Neural crest cell (in vitro differentiated cells): ENCODE measurements around the gene YIF1B. TPM values are rescaled to one million over a fixed set of nuclear protein-coding genes. Genes with fewer than 3 reads are reported as not detected.
A peak's percentile ranks its signal among the peaks of the same experiment; 100 is the strongest.

ENCODE experiments used
- DNase-seq: peaks from one replicate; pipeline ENCODE4 v3.0.0; 2021; ENCODE audit warnings: low read depth, mixed read lengths, low spot score
- H3K27ac Mint-ChIP-seq: one replicate; pipeline ENCODE4 v1.8.0; 2021; ENCODE audit warnings: mild to moderate bottlenecking, mixed read lengths; ENCODE audit not compliant: unreplicated experiment
- H3K27me3 Mint-ChIP-seq: 2 replicates; pipeline ENCODE4 v1.8.0; 2021; ENCODE audit warnings: low read depth, mild to moderate bottlenecking, mixed read lengths
- H3K36me3 Mint-ChIP-seq: 2 replicates; pipeline ENCODE4 v1.8.0; 2021; ENCODE audit warnings: low read depth, mild to moderate bottlenecking, mixed read lengths
- H3K4me1 Mint-ChIP-seq: 2 replicates; pipeline ENCODE4 v1.8.0; 2021; ENCODE audit warnings: mixed read lengths
- H3K4me3 Mint-ChIP-seq: one replicate; pipeline ENCODE4 v1.8.0; 2021; ENCODE audit warnings: mild to moderate bottlenecking, mixed read lengths
- H3K9me3 Mint-ChIP-seq: 2 replicates; pipeline ENCODE4 v1.8.0; 2021; ENCODE audit warnings: mixed read lengths
- total RNA-seq: library from RNA; stranded (reverse); gene quantifications from 2 replicates; pipeline ENCODE4 v1.2.1, GENCODE V29; 2021
- TF ChIP-seq, protein P1 (sequence below): fragments of 200-600 bp; sonication (generic); conservative IDR thresholded peaks from 2 replicates; pipeline ENCODE4 v1.5.0; 2021; ENCODE audit warnings: antibody characterized with exemption, mild to moderate bottlenecking

Gene YIF1B
- total RNA-seq, 1 donor from 2014 or later = 45.7 TPM

DNA sequence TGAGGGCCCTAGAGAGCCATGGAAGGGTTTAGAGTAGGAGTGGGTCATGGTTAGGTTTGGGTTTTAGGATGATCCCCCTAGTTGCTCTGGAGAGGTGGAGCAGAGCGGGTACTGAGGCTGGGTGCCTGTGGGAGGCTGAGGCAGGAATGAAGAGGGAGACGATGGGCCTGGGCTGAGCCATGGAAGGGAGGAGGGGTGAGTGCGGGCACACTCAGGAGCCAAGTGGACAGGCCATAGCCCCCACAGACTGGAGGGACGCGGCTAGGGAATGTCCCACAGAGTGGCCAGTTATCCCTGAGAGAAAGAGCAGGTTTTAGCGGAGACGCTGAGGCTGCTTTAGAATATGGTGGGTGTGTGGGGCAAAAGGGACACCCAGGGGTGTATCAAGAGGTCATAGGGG, 13.9 kb upstream of the YIF1B start:
- no peak for DNase-seq
- Mint-ChIP-seq H3K4me1 (no peaks in the 10 kb centered on the region), H3K36me3 (no peaks in the 10 kb centered on the region), H3K4me3 (no peak overlapping the region), H3K27me3 (peaks cover 6% of the 10 kb centered on the region), H3K27ac (no peak overlapping the region), H3K9me3 (no peaks in the 10 kb centered on the region)
- TF ChIP-seq, protein P1, sequence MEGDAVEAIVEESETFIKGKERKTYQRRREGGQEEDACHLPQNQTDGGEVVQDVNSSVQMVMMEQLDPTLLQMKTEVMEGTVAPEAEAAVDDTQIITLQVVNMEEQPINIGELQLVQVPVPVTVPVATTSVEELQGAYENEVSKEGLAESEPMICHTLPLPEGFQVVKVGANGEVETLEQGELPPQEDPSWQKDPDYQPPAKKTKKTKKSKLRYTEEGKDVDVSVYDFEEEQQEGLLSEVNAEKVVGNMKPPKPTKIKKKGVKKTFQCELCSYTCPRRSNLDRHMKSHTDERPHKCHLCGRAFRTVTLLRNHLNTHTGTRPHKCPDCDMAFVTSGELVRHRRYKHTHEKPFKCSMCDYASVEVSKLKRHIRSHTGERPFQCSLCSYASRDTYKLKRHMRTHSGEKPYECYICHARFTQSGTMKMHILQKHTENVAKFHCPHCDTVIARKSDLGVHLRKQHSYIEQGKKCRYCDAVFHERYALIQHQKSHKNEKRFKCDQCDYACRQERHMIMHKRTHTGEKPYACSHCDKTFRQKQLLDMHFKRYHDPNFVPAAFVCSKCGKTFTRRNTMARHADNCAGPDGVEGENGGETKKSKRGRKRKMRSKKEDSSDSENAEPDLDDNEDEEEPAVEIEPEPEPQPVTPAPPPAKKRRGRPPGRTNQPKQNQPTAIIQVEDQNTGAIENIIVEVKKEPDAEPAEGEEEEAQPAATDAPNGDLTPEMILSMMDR = no peak

GRCh38 chr19:38326591-38326990, 10.8 kb upstream of the YIF1B start:
- Mint-ChIP-seq H3K27ac (no peak overlapping the region), H3K36me3 (no peaks in the 10 kb centered on the region), H3K27me3 (peaks cover 22% of the 10 kb centered on the region), H3K9me3 (no peaks in the 10 kb centered on the region), H3K4me3 (no peak overlapping the region), H3K4me1 (no peaks in the 10 kb centered on the region)
- no peak for DNase-seq
- TF ChIP-seq, protein P1 = no peak

GRCh38 chr19:38324431-38324830, 8.7 kb upstream of the YIF1B start:
- Mint-ChIP-seq H3K9me3 (no peaks in the 10 kb centered on the region), H3K36me3 (no peaks in the 10 kb centered on the region), H3K4me1 (peaks cover under 1% of the 10 kb centered on the region), H3K4me3 (no peak overlapping the region), H3K27me3 (peaks cover 41% of the 10 kb centered on the region), H3K27ac (peak overlapping the region; percentile 20)
- TF ChIP-seq, protein P1 = no peak
- DNase-seq = no peak

DNA sequence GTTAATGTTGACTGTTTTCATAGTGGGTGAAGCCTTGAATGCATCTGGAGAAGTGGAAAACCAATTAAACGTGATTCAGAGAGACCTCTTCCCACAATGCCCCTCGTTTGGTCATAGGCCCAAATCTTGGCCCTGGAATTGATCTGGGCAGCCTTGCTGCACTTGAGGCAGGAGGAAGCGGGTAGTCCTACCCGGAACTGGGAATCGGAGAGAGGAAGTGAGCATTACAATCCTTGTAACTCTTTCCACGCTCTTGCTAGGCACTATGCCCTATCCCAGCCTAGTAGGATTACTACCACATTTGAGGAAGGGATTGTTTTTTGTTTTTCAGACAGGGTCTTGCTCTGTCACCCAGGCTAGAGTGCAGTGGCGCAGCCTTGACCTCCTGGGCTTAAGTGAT, 7.5 kb upstream of the YIF1B start:
- no peak for DNase-seq
- H3K36me3 Mint-ChIP-seq = no peaks in the 10 kb centered on the region
- TF ChIP-seq, protein P1 = no peak
- H3K4me1 Mint-ChIP-seq = peaks cover 6% of the 10 kb centered on the region
- H3K4me3 Mint-ChIP-seq = no peak overlapping the region
- H3K27me3 Mint-ChIP-seq = peaks cover 53% of the 10 kb centered on the region
- H3K27ac Mint-ChIP-seq = no peak overlapping the region
- no peaks in the 10 kb centered on the region for H3K9me3 Mint-ChIP-seq

DNA sequence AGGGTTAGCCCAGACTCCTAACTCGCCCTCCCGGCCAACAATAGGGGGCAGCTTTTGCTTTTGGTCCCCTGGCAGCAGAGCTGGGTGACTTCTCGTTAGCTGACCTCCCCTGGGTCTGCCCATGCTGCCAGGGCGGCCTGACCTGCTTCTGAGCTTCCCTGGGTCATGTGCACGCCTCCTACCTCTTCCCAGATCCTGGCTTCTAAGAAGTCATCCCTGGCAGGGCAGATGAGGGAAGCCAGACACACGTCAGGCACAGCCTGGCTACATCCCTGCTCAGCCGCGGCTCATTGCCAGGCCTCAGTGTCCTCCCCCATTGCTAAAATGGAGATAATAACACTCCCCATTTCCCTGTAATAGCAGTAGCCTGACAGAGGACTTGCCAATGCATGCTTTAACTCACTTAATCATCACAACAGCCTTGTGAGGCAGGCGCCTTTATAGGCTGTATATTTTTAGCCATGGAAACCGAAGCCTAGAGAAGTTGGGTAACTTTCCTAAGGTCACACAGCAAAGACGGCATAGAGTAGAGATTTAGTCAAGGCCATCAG, 6.0 kb upstream of the YIF1B start:
- H3K36me3 Mint-ChIP-seq = no peaks in the 10 kb centered on the region
- TF ChIP-seq, protein P1 = no peak
- no peaks in the 10 kb centered on the region for H3K9me3 Mint-ChIP-seq
- no peak overlapping the region for H3K27ac Mint-ChIP-seq
- DNase-seq = no peak
- peaks cover 61% of the 10 kb centered on the region for H3K27me3 Mint-ChIP-seq
- H3K4me3 Mint-ChIP-seq = no peak overlapping the region
- H3K4me1 Mint-ChIP-seq = peaks cover 6% of the 10 kb centered on the region
